Naive thymus-derived CD8-positive, alpha-beta T cell (primary cell): ENCODE data around the gene MRPS7. TPM values are rescaled to one million over a fixed set of nuclear protein-coding genes. Genes with fewer than 3 reads are reported as not detected.
"Not testable (repeated sequence)": the region's sequence is repeated elsewhere in the genome, so short reads cannot be mapped to it uniquely, and the experiment has no call there.

Experiments
- ATAC-seq, 2 donors: fragments of 150-1000 bp; cut with Tn5 transposase in 1 of 2; sonication (Bioruptor Pico), chemical (Tn5 transposase) in 1 of 2; 1 replicate in 1 of 2; 2 replicates in 1 of 2; pipeline ENCODE4 v1.10.0; 2021; ENCODE audit warnings: mild to moderate bottlenecking in 2 of 2, moderate library complexity in 2 of 2
- POLR2A ChIA-PET: fragments of 350-600 bp; sonication (Branson Sonifier 250); formaldehyde crosslinking; loops from one replicate; lab custom pipeline; 2021; ENCODE audit warnings: antibody characterized with exemption; lab: Charles Lee
- DNase-seq, 10 donors: peaks; one replicate each; pipeline versions ENCODE4 v3.0.0 to v3.0.0-alpha.2; 2020 to 2022
- H3K27ac Mint-ChIP-seq, 10 donors: one replicate each; pipeline ENCODE4 v1.8.0; 2020 to 2022; ENCODE audit warnings: mild to moderate bottlenecking in 10 of 10, mixed read lengths in 10 of 10, moderate library complexity in 4 of 10, inconsistent platforms in 1 of 10
- H3K27me3 Mint-ChIP-seq, 5 donors: one replicate each; pipeline ENCODE4 v1.8.0; 2021 to 2022; ENCODE audit warnings: mixed read lengths in 5 of 5
- H3K36me3 Mint-ChIP-seq, 3 donors: one replicate each; pipeline ENCODE4 v1.8.0; 2020 to 2022; ENCODE audit warnings: mixed read lengths in 3 of 3, mild to moderate bottlenecking in 2 of 3, inconsistent platforms in 1 of 3
- H3K4me1 Mint-ChIP-seq, 4 donors: one replicate each; pipeline ENCODE4 v1.8.0; 2021 to 2022; ENCODE audit warnings: mixed read lengths in 4 of 4
- H3K4me3 Mint-ChIP-seq, 10 donors: one replicate each; pipeline ENCODE4 v1.8.0; 2020 to 2022; ENCODE audit warnings: mild to moderate bottlenecking in 10 of 10, mixed read lengths in 10 of 10, moderate library complexity in 6 of 10, inconsistent platforms in 1 of 10
- H3K9me3 Mint-ChIP-seq, 9 donors: one replicate each; pipeline ENCODE4 v1.8.0; 2020 to 2022; ENCODE audit warnings: mixed read lengths in 9 of 9, mild to moderate bottlenecking in 3 of 9, inconsistent platforms in 1 of 9, moderate library complexity in 1 of 9
- polyA plus RNA-seq, 3 donors: library from polyadenylated mRNA; unstranded; fragments of 300-500 nt; fragmentation: Illumina TruSeq; gene quantifications; one replicate each; pipeline ENCODE4 v1.2.3, GENCODE V29; 2021
- total RNA-seq, 8 experiments: library from RNA in 2 of 8; stranded (reverse) in 2 of 8; gene quantifications; one replicate each; pipeline ENCODE4 v1.2.3 and lab custom pipeline; 2021 to 2026

Gene MRPS7
- total and polyA plus RNA-seq, 5 experiments from 2014 or later = 40.5 to 132 (median 113) TPM

DNA sequence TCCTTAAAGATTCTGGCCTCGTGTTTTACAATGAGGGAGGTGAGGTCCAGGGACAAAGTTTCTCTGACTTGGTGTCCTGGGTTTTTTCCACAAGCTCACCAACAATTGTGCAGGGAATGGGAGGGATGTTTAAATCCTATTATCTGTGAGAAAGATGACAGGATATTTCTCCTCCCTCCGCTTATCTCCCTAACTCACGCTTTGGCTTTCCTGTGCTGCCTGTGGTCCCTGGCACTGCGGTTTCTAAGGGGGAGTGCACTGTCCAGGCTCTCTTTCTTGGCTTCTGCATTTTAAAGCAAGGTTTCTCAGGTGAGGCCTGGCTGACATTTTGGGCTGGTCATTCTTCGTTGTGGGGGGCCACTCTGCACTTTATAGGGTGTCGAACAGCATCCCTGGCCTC lies 16.7 kb upstream of the MRPS7 start:
- POLR2A ChIA-PET = interaction anchor here (1.0 to 1.5 kb wide), 2 partner anchors 16 to 25 kb away, joined by 3 to 4 read pairs; partner anchors contain the start of gene MIF4GD

DNA sequence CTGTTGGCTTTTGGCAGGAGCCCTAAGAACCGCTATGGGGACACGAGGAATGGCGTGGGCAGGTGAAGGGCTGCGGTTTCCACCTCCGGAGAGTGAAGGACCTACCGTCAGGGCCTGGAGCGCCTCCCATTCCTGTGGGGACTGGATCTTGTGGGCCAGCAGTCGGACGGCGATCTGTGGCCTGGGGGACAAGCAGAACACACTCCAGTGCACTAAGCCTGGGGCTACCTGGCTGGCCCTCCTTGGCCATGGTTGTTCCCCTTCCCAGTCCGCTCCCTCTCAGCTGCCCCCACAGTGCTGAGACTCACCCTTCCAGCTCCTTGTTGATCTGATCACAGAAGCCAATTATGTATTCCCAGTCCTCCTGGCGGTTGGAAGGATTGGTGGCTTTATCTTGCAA lies 15.3 kb upstream of the MRPS7 start:
- Mint-ChIP-seq H3K4me3 (no peak overlapping the region), H3K27ac (peak overlapping the region in 3 of 10 donors; percentile 53 to 58 (median 57)), H3K36me3 (peaks cover 0 to 62% (median 3%) of the 10 kb centered on the region in 3 donors), H3K9me3 (no peaks in the 10 kb centered on the region), H3K4me1 (peaks cover 18 to 41% (median 29%) of the 10 kb centered on the region in 4 donors), H3K27me3 (no peaks in the 10 kb centered on the region)
- POLR2A ChIA-PET = no interaction called here
- ATAC-seq (no peak), DNase-seq (no peak)

More for the DNA sequence above, 16.7 kb upstream of the MRPS7 start:
- Mint-ChIP-seq H3K36me3 (peaks cover 0 to 68% (median 3%) of the 10 kb centered on the region in 3 donors), H3K27me3 (no peaks in the 10 kb centered on the region), H3K4me1 (peaks cover 11 to 29% (median 22%) of the 10 kb centered on the region in 4 donors), H3K4me3 (no peak overlapping the region), H3K9me3 (no peaks in the 10 kb centered on the region), H3K27ac (no peak overlapping the region)
- no peak for ATAC-seq
- DNase-seq = no peak

DNA sequence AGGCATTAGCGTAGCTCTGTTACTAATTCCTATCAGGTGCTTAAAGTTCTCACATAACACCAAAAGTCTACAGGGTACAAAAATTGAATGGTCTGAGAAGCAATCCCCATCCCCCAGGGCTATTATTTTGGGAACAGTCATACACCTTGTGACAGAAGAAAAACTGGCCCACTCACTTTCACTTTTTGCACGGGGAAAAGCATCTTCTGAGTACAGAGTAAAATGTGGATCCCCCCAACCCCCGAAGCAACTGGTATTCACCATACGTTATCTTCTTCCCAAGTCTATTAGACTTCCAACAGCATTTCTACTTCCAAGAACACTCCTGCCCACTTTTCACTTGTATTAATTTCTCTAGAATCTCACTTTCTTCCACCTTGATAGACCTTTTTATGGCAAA lies 12.1 kb upstream of the MRPS7 start:
- peaks cover 0 to 35% (median 1%) of the 10 kb centered on the region in 3 donors for H3K36me3 Mint-ChIP-seq
- no peaks in the 10 kb centered on the region for H3K27me3 Mint-ChIP-seq
- no peaks in the 10 kb centered on the region for H3K9me3 Mint-ChIP-seq
- peak overlapping the region; percentile 70 to 96 (median 92) for H3K27ac Mint-ChIP-seq
- no peak for DNase-seq
- peak overlapping the region in 9 of 10 donors; percentile 30 to 79 (median 63) for H3K4me3 Mint-ChIP-seq
- POLR2A ChIA-PET = interaction anchor here (1.4 to 1.9 kb wide), 2 partner anchors 11 to 21 kb away, joined by 4 to 10 read pairs; partner anchors contain the start of gene MIF4GD
- no peak for ATAC-seq
- peaks cover 38 to 55% (median 51%) of the 10 kb centered on the region in 4 donors for H3K4me1 Mint-ChIP-seq

DNA sequence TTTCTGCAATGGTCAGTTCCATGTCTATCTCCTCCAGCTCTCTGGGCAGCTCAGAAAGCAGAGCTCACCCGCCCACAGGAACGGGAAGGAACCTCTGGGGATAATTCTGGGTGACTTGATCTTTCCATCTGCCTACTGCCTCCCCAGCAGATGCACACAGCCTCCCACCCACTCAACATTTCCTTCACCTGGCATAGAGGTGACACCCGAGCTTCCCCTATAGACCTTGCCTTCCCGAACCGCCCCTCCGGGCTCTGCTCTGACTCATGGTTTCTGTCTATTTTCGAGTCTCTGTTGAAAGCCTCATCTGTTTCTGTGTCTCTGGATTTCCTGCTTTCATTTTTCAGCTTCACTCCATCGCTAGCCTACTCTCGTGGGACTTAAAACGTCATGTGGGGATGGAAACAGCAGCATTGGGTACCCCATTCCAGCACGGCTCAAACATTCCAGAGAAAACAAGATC lies 11.6 kb upstream of the MRPS7 start:
- peak; percentile 79 to 91 for ATAC-seq
- no peaks in the 10 kb centered on the region for H3K9me3 Mint-ChIP-seq
- H3K4me1 Mint-ChIP-seq = peaks cover 41 to 57% (median 54%) of the 10 kb centered on the region in 4 donors
- no peaks in the 10 kb centered on the region for H3K27me3 Mint-ChIP-seq
- H3K36me3 Mint-ChIP-seq = peaks cover 0 to 31% (median 0%) of the 10 kb centered on the region in 3 donors
- H3K4me3 Mint-ChIP-seq = peak overlapping the region; percentile 37 to 79 (median 64)
- DNase-seq = peak in 3 of 10 donors; percentile 22 to 40 (median 23)
- H3K27ac Mint-ChIP-seq = peak overlapping the region; percentile 70 to 96 (median 92)
- POLR2A ChIA-PET = interaction anchor here (1.4 to 1.9 kb wide), 2 partner anchors 10 to 21 kb away, joined by 4 to 10 read pairs; partner anchors contain the start of gene MIF4GD

DNA sequence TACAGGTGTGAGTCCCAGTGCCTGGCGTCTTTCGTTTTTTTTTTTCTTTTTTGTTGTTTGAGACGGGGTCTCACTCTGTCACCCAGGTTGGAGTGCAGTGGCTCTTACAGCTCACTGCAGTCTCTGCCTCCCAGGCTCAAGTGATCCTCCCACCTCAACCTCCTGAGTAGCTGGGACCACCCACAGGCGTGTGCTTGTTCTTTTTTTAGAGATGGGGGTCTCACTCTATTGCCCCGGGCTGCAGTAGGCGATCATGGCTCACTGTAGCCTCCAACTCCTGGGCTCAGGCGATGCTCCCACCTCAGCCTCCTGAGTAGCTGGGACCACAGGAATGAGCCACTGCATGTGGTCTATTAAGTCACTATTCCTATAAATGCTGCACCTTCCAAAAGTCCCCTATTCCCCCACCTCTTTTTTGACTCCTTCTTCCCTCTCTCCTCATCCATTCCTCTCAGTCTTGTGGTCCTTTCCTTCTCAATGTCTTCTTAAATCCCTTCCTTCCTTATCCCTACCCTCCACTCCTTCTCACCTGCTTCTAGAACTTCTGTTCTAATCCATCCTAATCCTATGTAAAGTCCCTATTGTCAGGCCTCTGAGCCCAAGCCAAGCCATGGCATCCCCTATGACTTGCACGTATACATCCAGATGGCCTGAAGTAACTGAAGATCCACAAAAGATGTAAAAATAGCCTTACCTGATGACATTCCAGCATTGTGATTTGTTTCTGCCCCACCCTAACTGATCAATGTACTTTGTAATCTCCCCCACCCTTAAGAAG lies 9.5 kb upstream of the MRPS7 start:
- Mint-ChIP-seq H3K27ac (peak overlapping the region in 9 of 10 donors; percentile 22 to 87 (median 53)), H3K9me3 (no peaks in the 10 kb centered on the region), H3K4me1 (peaks cover 55 to 78% (median 74%) of the 10 kb centered on the region in 4 donors), H3K36me3 (peaks cover 0 to 12% (median 0%) of the 10 kb centered on the region in 3 donors), H3K27me3 (no peaks in the 10 kb centered on the region), H3K4me3 (peak overlapping the region in 2 of 10 donors; percentile 20 to 25)
- POLR2A ChIA-PET = interaction anchor here (0.6 to 1.2 kb wide), 2 partner anchors 8 to 16 kb away, joined by 3 to 4 read pairs; no protein-coding TSS in a partner anchor
- ATAC-seq = no peak
- no peak for DNase-seq

DNA sequence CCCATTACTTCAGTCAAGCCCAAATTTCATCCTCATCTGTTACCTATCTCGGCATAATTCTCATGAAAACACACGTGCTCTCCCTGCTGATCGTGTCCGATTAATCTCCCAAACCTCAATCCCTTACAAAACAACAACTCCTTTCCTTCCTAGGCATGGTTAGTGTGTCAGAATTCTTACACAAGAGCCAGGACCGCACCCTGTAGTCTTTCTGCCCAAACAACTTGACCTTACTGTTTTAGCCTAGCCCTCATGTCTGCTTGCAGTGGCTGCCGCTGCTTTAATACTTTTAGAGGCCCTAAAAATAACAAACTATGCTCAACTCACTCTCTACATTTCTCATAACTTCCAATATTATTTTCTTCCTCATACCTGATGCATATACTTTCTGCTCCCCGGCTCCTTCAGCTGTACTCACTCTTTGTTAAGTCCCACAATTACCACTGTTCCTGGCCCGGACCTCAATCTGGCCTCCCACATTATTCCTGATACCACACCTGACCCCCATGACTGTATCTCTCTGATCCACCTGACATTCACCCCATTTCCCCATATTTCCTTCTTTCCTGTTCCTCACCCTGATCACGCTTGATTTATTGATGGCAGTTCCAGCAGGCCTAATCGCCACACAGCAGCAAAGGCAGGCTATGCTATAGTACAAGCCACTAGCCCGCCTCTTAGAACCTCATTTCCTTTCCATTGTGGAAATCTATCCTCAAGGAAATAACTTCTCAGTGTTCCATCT lies 5.6 kb upstream of the MRPS7 start:
- H3K4me3 Mint-ChIP-seq, ATAC-seq, H3K27me3 Mint-ChIP-seq, H3K36me3 Mint-ChIP-seq, DNase-seq, H3K9me3 Mint-ChIP-seq, POLR2A ChIA-PET: not testable (repeated sequence)
- Mint-ChIP-seq H3K4me1 (peaks cover 64 to 96% (median 91%) of the 10 kb centered on the region in 4 donors), H3K27ac (peak overlapping the region in 7 of 10 donors; percentile 20 to 78 (median 66))

DNA sequence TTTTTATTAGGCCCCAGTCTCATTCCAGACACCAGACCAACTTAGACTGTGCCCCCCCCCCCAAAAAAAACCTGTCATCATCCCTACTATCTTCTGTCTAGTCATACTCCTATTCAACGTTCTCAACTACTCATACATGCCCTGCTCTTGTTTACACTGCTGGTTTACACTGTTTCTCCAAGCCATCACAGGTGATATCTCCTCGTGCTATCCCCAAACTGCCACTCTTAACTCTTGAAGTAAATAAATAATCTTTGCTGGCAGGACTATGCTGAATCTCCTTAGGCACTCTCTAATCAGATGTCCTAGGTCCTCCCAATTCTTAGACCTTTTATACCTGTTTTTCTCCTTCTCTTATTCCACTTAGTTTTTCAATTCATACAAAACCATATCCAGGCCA lies 4.5 kb upstream of the MRPS7 start:
- Mint-ChIP-seq H3K4me1 (peaks cover 63 to 96% (median 88%) of the 10 kb centered on the region in 4 donors), H3K4me3 (peak overlapping the region in 2 of 10 donors; percentile 22 to 48), H3K27ac (peak overlapping the region in 7 of 10 donors; percentile 2 to 72 (median 44))
- POLR2A ChIA-PET, ATAC-seq, H3K9me3 Mint-ChIP-seq, H3K27me3 Mint-ChIP-seq, DNase-seq, H3K36me3 Mint-ChIP-seq: not testable (repeated sequence)

DNA sequence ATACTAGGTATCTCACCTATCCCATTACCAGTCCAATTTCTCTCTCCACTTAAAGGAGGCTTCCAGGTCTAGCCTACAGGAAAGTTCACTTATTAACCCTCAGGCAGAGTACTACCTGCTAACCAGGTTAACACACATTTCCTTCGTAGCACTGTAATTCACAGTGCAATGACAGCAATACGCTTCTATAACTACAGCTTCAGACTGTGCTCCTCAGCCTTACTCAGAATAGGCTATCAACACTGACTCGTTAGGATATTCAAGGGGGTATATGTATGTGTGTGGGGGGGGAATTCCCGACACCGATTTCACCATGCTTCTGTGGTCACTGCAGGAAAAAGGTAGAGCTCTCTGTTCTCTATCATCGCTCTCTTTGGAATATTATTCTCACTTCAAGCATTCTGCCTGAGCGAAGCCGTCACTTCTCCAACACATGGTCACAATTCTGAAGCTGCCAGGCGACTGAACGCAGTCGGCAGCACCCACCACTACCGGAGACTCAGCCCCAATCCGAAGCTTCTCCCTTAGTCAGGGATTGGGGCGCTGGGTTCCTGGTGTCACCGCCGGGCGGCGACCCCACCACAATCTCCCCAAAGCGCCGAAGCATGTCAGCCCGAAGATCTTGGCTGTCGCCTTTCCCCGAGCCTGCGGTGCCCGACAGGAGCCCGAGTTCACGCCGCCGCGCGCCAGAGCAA lies 891 bp upstream of the MRPS7 start:
- H3K27me3 Mint-ChIP-seq = no peaks in the 10 kb centered on the region
- POLR2A ChIA-PET = interaction anchor here (0.5 to 5.8 kb wide), 25 partner anchors 9 to 1467 kb away, joined by 3 to 128 read pairs (median 4); partner anchors contain the start of genes GRB2, JPT1, MIF4GD and MRPL58
- H3K27ac Mint-ChIP-seq = peak overlapping the region; percentile 100
- H3K4me1 Mint-ChIP-seq = peaks cover 36 to 73% (median 68%) of the 10 kb centered on the region in 4 donors
- ATAC-seq (peak; percentile 36 to 39), DNase-seq (peak in 3 of 10 donors; percentile 34 to 39 (median 37))
- no peaks in the 10 kb centered on the region for H3K9me3 Mint-ChIP-seq
- H3K36me3 Mint-ChIP-seq = peaks cover 0 to 40% (median 4%) of the 10 kb centered on the region in 3 donors
- H3K4me3 Mint-ChIP-seq = peak overlapping the region; percentile 91 to 99 (median 97)

DNA sequence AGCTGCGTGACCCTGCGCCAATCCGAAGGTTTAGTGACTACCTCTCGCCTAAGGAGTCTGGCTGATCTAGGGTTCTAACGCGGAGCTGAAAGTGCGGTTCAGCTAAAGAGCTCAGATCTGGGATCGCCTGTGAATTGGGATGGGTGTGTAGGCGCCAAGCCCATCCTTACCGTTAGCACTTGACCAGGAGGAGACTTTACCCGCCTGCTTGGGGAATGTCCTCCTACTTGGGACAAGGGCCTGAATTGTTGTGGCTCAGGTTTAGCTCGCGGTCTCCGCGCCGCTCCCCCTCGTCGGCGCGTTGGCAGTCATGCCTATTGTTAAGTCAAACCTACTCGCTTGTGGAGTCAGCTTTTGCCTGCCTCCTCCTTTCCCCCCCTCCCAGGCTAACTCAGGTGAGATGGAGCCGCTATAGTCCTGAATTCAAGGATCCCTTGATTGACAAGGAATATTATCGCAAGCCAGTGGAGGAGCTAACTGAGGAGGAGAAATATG lies 480 bp downstream of the MRPS7 start:
- ATAC-seq (peak in 1 of 2 donors; percentile 17), DNase-seq (no peak)
- Mint-ChIP-seq H3K9me3 (no peaks in the 10 kb centered on the region), H3K4me1 (peaks cover 26 to 59% (median 55%) of the 10 kb centered on the region in 4 donors), H3K27ac (peak overlapping the region; percentile 100), H3K27me3 (no peaks in the 10 kb centered on the region), H3K36me3 (peaks cover 0 to 52% (median 4%) of the 10 kb centered on the region in 3 donors), H3K4me3 (peak overlapping the region; percentile 91 to 99 (median 97))
- POLR2A ChIA-PET = interaction anchor here (0.6 to 5.8 kb wide), 24 partner anchors 10 to 492 kb away, joined by 3 to 128 read pairs (median 4); partner anchors contain the start of genes GRB2, JPT1, MIF4GD and MRPL58

DNA sequence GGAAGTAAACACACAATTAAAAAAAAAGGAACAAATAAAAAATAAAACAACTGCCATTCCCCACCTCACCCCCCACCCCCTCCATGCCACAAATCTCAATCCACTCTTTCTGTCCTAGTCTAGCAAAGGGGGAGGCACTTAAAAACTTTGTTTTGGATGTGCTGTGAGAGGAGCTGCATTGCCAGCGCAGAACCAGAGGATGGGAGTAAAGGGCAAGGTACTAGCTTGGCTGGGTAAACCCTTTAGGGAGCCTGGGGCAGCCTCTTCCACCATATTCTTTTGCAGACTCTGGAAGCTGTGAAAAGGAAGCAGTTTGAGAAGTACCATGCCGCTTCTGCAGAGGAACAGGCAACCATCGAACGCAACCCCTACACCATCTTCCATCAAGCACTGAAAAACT lies 1.4 kb downstream of the MRPS7 start:
- Mint-ChIP-seq H3K27ac (peak overlapping the region in 9 of 10 donors; percentile 49 to 100 (median 100)), H3K9me3 (no peaks in the 10 kb centered on the region), H3K4me1 (peaks cover 21 to 50% (median 47%) of the 10 kb centered on the region in 4 donors), H3K36me3 (peaks cover 0 to 53% (median 4%) of the 10 kb centered on the region in 3 donors), H3K4me3 (peak overlapping the region in 9 of 10 donors; percentile 81 to 98 (median 97)), H3K27me3 (no peaks in the 10 kb centered on the region)
- DNase-seq = no peak
- no peak for ATAC-seq
- POLR2A ChIA-PET = interaction anchor here (1.0 to 5.8 kb wide), 6 partner anchors 9 to 491 kb away, joined by 3 to 128 read pairs (median 10); partner anchors contain the start of genes GRB2, MIF4GD and SLC25A19

DNA sequence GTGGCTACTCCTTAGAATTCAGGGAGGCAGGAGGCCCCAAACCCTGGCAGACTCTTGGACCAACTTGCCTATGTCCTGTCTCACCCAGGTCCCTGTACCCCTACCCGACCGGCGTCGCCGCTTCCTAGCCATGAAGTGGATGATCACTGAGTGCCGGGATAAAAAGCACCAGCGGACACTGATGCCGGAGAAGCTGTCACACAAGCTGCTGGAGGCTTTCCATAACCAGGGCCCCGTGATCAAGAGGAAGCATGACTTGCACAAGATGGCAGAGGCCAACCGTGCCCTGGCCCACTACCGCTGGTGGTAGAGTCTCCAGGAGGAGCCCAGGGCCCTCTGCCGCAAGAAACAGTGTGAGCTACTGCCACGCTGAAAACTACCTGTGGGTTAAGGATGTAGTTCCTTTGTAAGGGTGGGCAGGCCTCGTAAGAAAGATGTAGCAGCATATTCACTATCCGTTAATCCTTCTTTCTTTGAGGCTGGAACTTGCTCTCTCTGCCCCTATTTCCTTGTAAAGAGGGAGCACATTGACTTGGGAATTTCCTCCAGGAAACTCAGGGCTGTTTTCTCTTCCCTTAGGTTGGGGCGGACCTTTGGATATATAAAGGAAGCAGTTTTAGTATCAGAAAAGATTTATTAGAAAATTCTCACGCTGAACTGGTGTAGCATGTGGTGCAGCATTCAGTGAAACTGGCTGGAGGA lies 4.1 kb downstream of the MRPS7 start:
- Mint-ChIP-seq H3K9me3 (no peaks in the 10 kb centered on the region), H3K36me3 (peaks cover 0 to 50% (median 4%) of the 10 kb centered on the region in 3 donors), H3K27me3 (no peaks in the 10 kb centered on the region), H3K4me3 (no peak overlapping the region), H3K4me1 (peaks cover 16 to 40% (median 32%) of the 10 kb centered on the region in 4 donors), H3K27ac (peak overlapping the region in 1 of 10 donors; percentile 71)
- ATAC-seq (no peak), DNase-seq (no peak)
- POLR2A ChIA-PET = no interaction called here
